HG03135 (cell line): ENCODE data around the gene TM2D1.
"Not testable (repeated sequence)": the region's sequence is repeated elsewhere in the genome, so short reads cannot be mapped to it uniquely, and the experiment has no call there.

Experiments used
- ATAC-seq: cut with Tn5 transposase; IDR thresholded peaks from one replicate; pipeline ENCODE4 v1.9.1; 2021; ENCODE audit warnings: mild to moderate bottlenecking, moderate library complexity; ENCODE audit not compliant: unreplicated experiment

TM2D1 gene

GRCh38 chr1:61718996-61719663 is 5.8 kb downstream of the TM2D1 start:
- ATAC-seq, result not testable (repeated sequence)

DNA sequence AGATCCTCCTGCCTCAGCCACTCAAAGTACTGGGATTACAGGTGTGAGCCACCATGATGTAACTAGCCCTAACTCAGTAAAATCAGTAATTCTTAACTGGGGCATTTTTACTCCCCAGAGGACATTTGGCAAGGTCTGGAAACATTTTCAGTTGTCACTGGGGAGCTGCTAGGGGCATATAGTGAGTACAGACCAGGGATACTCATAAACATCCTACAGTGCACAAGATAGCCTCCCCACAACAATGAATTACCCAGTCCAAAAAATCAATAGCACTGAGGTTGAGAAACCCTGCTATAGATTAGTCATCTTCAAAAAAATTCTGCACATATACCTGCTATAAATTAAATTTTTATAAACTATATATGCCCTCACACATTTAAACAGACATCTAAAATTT is 13.0 kb downstream of the TM2D1 start:
- no peak for ATAC-seq

- ATAC-seq, result not testable (repeated sequence)
Observed at GRCh38 chr1:61711257-61711656, 13.7 kb downstream of the TM2D1 start.

GRCh38 chr1:61709908-61710289 is 15.0 kb downstream of the TM2D1 start:
- ATAC-seq, result no peak

GRCh38 chr1:61708953-61709907 is 15.7 kb downstream of the TM2D1 start:
- ATAC-seq, result no peak

GRCh38 chr1:61699911-61700851 is 24.8 kb downstream of the TM2D1 start:
- ATAC-seq, result no peak

DNA sequence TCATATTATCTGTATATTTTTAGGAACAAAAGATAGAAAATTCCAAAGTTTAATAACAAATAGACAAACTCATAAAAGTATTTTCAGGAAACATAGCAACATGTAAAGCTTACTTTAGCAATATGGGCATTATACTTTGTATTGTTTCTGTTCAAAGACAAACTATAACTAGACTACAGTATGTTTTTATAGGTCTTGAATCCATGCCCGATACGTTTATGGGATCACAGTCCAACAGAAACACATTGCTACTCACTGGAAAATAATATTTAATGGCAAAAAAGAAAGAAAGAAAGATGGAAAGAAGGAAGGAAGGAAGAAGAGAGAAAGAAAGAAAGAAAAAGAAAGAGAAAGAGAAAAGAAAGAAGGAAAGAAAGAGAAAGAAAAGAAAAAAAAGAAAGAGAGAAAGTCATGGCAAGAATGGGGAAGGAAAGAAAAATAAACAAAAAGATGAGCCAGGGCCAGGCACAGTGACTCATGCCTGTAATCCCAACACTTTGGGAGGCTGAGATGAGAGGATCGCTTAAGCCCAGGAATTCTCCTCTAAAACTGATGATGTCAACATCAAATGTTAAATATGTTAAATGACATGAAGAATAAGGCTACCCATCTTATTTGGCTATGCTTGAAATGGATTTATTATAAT is 32.7 kb downstream of the TM2D1 start:
- no peak for ATAC-seq

- ATAC-seq, result no peak
Observed at GRCh38 chr1:61687901-61688300, 37.0 kb downstream of the TM2D1 start.

GRCh38 chr1:61682891-61683290 is 42.0 kb downstream of the TM2D1 start:
- no peak for ATAC-seq

DNA sequence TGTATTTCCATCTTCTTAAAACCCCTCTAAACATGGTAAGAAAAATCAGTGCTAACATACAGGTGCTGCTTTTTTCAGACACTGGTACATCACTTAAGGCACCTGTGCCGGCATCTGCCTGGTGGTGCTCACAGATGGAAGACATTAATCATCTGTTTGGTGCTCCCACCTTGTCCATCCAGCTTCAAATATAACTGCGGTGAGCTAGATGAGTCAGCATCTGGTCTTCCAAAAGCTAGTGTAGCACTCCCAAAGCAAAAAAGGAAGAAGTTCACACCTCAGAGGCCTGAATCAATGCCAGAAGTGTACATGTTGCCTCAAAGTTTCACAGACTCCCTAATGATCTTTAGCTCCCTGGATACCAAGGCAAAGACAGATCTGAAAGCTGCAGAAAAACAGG is 44.4 kb downstream of the TM2D1 start:
- no peak for ATAC-seq

DNA sequence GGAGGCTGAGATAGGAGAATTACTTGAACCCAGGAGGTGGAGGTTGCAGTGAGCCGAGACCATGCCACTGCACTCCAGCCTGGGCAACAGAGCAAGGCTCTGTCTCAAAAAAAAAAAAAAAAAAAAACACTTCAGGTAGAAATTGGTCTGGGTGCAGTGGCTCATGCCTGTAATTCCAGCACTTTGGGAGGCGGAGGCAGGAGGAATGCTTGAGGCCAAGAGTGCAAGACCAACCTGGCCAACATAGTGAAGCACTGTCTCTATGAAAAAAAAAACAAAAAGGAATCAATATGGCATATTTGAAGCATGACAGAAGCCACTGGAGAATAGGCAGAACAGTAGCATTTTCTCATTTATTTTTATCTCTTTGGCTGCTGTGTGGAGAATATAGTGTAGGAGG is 48.1 kb downstream of the TM2D1 start:
- ATAC-seq, result not testable (repeated sequence)

GRCh38 chr1:61674221-61674620 is 50.7 kb downstream of the TM2D1 start:
- ATAC-seq, result no peak

DNA sequence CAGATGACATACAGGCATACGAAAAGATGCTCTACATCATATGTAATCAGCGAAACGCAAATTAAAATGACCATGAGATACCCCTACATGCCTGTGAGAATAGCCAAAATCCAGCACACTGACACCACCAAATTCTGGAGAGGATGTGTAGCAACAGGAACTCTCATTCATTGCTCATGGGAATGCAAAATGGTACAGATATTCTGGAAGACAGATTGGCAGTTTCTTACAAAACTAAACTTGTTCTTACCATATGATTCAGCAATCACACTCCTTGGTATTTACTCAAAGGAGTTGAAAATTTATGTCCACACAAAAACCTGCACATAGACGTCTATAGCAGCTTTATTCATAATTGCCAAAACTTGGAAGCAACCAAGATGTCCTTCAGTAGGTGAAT is 52.6 kb downstream of the TM2D1 start:
- no peak for ATAC-seq

GRCh38 chr1:61670445-61670844 is 54.5 kb downstream of the TM2D1 start:
- ATAC-seq, result no peak

DNA sequence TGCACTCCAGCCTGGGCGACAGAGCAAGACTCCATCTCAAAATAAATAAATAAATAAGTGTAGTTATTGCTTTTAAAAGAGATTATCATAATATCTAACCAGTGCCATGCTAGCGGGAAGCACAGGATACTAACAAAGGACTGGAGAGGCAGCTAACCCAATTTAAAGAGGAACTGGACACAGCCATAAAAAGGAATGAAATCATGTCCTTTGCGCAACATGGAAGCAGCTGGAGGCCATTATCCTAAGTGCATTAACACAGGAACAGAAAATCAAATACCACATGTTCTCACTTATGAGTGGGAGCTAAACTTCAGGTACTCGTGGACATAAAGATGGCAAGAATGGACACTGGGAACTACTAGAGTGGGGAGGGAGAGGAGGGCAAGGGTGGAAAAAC is 54.9 kb downstream of the TM2D1 start:
- ATAC-seq, result no peak

DNA sequence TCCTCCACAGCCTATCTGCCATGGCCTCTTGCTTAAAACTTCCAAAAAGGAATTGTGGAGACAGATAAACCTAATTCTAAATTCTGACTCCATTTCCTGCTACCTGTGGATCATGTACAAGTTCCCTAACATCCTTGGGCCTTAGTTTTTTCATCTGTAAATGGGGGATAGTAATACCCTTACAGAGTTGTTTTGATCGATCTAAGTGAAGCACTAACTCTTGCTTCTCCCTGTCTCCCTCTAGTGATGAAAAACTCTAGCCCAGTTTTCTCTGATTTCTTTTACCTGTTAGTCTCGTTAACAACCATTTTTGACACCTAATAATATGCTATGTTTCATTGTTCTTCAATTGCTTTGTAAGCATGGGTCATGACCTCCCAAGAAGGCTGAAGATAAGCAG is 65.9 kb downstream of the TM2D1 start:
- ATAC-seq, result no peak

DNA sequence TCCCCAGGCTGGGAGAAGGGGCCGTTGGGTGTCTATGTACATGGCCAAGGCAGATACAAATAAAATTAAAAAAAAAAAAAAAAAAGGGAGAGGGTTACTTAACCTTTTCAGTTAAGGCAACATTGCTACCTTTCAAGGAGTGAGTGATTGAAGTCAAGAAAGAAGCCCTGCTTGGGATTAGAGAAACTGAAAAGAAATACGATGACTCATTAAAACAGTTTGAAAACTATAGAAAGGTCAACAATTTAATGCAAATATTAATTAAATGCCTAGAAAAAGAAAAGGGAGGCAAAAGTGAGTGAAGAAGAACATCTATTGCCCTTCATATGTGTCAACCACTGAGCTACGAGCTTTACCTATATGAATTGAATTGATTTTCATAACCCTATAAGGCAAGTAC is 69.5 kb downstream of the TM2D1 start:
- no peak for ATAC-seq

GRCh38 chr1:61654067-61654466 is 70.9 kb downstream of the TM2D1 start:
- no peak for ATAC-seq

- no peak for ATAC-seq
Observed at GRCh38 chr1:61648983-61649742, 75.8 kb downstream of the TM2D1 start.

DNA sequence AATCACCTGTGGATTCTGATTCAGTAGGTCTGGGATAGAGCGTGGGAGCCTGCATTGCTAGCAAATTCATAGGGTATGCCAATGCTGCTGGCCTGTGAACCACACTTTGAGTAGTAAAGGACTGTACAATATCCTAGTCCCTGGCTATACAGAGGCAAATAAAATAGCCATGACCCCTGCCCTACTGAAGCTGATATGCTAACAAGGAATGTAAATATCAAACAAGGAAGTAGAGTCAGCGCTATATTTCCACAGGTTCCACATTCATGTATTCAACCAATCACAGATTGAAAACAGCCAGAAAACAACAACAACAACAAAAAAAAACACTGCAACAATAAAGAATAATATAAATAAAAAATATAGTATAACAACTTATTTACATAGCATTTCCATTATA is 77.8 kb downstream of the TM2D1 start:
- no peak for ATAC-seq
